PC-3 (cell line): ENCODE measurements around the gene HSPB1.

Source experiments
- CTCF ChIP-seq: fragments of 300-600 bp; sonication (generic); conservative IDR thresholded peaks from 2 replicates; pipeline ENCODE4 v1.5.1; 2017; ENCODE audit warnings: antibody characterized with exemption, low read depth, mild to moderate bottlenecking, low read length
- EZH2 ChIP-seq: fragments of 300-600 bp; sonication (generic); IDR thresholded peaks from one replicate; pipeline ENCODE4 v1.6.1; 2017; ENCODE audit warnings: antibody characterized with exemption, mild to moderate bottlenecking, low read length; ENCODE audit not compliant: unreplicated experiment

GRCh38 chr7:76281006-76281705, 21.3 kb upstream of the HSPB1 start:
- no peak for TF ChIP-seq CTCF
- TF ChIP-seq EZH2: peak; percentile 92
